ENCODE results near the gene BTNL8.

Gene BTNL8

DNA sequence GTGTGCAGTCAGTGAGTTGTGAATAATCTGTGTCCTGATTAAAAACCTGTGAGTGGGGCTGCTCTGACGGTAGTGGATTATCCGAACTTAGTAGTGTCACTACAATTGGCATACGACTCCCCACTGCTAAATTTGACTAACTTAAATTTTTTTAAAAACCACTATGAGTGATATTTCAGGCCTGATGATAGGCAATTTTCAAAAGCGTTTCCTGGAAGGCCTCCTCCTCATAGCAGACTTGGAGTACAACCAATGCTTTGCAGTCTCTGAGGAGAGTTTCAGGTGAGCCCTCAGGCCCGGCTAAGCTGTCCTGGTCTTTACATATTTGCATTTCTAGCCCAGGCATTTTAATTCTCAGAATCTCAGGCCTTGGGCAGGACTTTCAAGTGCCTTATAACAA is 10.8 kb downstream of the BTNL8 start:
- DNase-seq = no peak
- H3K27ac ChIP-seq (ENCODE audit: insufficient read depth, low read length, poor library complexity, severe bottlenecking) = no peak overlapping the region
- no peaks in the 10 kb centered on the region for H3K36me3 ChIP-seq (ENCODE audit: control insufficient read depth, insufficient read depth, low read length)
- H3K9me3 ChIP-seq (ENCODE audit: control insufficient read depth, low read length) = no peaks in the 10 kb centered on the region
- no peak overlapping the region for H3K4me3 ChIP-seq (ENCODE audit: insufficient read depth, low read depth, low read length, poor library complexity, severe bottlenecking)
- H3K4me1 ChIP-seq (ENCODE audit: control insufficient read depth, insufficient read depth, low read length, poor library complexity, severe bottlenecking) = no peaks in the 10 kb centered on the region
- H3K27me3 ChIP-seq (replicated peaks; ENCODE audit: control insufficient read depth, insufficient read depth, low read length, poor library complexity, severe bottlenecking) = no peaks in the 10 kb centered on the region

DNA sequence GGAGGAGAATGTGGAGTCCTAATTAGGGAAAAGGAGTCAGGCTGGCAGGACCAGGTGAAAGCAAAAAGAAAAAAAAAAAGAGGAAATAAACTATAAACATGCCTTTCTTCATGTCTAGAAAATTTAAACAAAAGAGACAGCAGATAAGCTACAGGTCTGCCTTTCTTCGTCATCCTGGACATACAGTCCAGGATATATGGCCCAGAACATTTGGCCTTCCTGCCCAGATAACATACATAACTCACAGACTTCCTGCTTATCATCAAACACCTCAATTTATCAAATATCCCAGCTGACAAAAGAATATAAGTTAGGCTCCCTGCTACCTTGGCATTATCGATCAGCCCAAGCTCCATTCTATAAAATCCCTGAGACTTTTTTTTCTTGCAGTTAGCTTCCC is 11.2 kb downstream of the BTNL8 start:
- H3K4me1 ChIP-seq (ENCODE audit: control insufficient read depth, insufficient read depth, low read length, poor library complexity, severe bottlenecking) = no peaks in the 10 kb centered on the region
- H3K4me3 ChIP-seq (ENCODE audit: insufficient read depth, low read depth, low read length, poor library complexity, severe bottlenecking) = no peak overlapping the region
- H3K27ac ChIP-seq (ENCODE audit: insufficient read depth, low read length, poor library complexity, severe bottlenecking) = no peak overlapping the region
- H3K9me3 ChIP-seq (ENCODE audit: control insufficient read depth, low read length) = no peaks in the 10 kb centered on the region
- DNase-seq = no peak
- no peaks in the 10 kb centered on the region for H3K27me3 ChIP-seq (replicated peaks; ENCODE audit: control insufficient read depth, insufficient read depth, low read length, poor library complexity, severe bottlenecking)
- no peaks in the 10 kb centered on the region for H3K36me3 ChIP-seq (ENCODE audit: control insufficient read depth, insufficient read depth, low read length)

DNA sequence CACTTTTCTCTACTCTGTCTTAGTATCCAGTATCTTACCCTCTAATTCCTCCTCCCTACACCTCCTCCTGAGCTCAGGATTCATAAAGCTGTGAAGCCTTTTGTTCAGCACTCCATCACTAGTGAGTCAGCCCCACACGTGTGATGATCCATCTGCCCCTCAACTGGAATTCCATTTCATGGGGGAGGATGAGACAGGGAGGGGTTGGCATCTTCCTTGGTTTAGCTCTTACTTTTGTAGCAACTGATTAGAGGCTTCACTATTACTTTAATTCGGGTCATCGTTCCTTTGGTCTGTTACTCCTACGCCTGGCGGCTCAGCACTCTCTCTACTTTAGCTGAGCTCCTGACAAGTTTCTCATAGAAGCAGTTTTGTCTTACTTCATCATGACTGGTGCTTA is 11.8 kb downstream of the BTNL8 start:
- DNase-seq = no peak
- Histone ChIP-seq H3K9me3 (ENCODE audit: control insufficient read depth, low read length) (no peaks in the 10 kb centered on the region), H3K36me3 (ENCODE audit: control insufficient read depth, insufficient read depth, low read length) (no peaks in the 10 kb centered on the region), H3K27ac (ENCODE audit: insufficient read depth, low read length, poor library complexity, severe bottlenecking) (no peak overlapping the region), H3K4me3 (ENCODE audit: insufficient read depth, low read depth, low read length, poor library complexity, severe bottlenecking) (no peak overlapping the region), H3K4me1 (ENCODE audit: control insufficient read depth, insufficient read depth, low read length, poor library complexity, severe bottlenecking) (no peaks in the 10 kb centered on the region), H3K27me3 (replicated peaks; ENCODE audit: control insufficient read depth, insufficient read depth, low read length, poor library complexity, severe bottlenecking) (no peaks in the 10 kb centered on the region)

DNA sequence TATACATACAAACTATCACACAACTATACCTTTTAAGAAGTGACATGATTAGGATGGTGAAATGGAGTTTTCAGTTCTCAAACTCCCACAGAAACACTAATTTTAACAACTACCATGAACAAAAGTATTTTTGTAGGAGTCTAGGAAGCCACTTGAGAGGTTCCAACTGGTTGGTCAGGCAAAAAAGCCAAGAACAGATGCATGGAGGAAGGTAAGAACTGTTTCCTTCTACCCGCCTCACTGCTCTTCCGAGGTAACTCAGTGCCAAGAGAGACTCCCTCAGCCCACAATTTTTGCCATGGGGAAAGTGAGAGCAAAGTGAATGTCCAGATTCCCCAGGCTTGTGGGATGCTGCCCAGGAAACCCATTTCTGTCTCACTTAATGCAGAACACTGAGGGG is 15.7 kb downstream of the BTNL8 start:
- no peaks in the 10 kb centered on the region for H3K27me3 ChIP-seq (replicated peaks; ENCODE audit: control insufficient read depth, insufficient read depth, low read length, poor library complexity, severe bottlenecking)
- H3K36me3 ChIP-seq (ENCODE audit: control insufficient read depth, insufficient read depth, low read length) = no peaks in the 10 kb centered on the region
- no peak for DNase-seq
- no peaks in the 10 kb centered on the region for H3K4me1 ChIP-seq (ENCODE audit: control insufficient read depth, insufficient read depth, low read length, poor library complexity, severe bottlenecking)
- no peak overlapping the region for H3K4me3 ChIP-seq (ENCODE audit: insufficient read depth, low read depth, low read length, poor library complexity, severe bottlenecking)
- no peaks in the 10 kb centered on the region for H3K9me3 ChIP-seq (ENCODE audit: control insufficient read depth, low read length)
- no peak overlapping the region for H3K27ac ChIP-seq (ENCODE audit: insufficient read depth, low read length, poor library complexity, severe bottlenecking)

DNA sequence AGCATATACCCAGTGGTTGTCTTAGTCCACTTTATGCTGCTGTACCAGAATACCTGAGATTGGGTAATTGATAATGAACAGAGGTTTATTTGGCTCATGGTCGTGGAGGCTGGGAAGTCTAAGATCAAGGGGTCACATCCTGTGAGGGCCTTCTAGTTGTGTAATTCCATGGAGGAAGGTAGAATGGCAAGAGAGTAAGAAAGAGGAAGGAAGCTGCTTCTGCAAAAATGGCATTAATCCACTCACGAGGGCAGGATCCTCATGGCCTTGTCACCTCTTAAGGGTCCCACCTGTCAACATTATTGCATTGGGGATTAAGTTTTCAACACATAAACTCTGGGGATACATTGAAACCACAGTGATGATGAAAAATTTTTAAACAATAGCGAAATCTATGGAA is 17.0 kb downstream of the BTNL8 start:
- Histone ChIP-seq H3K27me3 (replicated peaks; ENCODE audit: control insufficient read depth, insufficient read depth, low read length, poor library complexity, severe bottlenecking) (no peaks in the 10 kb centered on the region), H3K36me3 (ENCODE audit: control insufficient read depth, insufficient read depth, low read length) (no peaks in the 10 kb centered on the region), H3K4me1 (ENCODE audit: control insufficient read depth, insufficient read depth, low read length, poor library complexity, severe bottlenecking) (no peaks in the 10 kb centered on the region), H3K4me3 (ENCODE audit: insufficient read depth, low read depth, low read length, poor library complexity, severe bottlenecking) (no peak overlapping the region), H3K27ac (ENCODE audit: insufficient read depth, low read length, poor library complexity, severe bottlenecking) (no peak overlapping the region), H3K9me3 (ENCODE audit: control insufficient read depth, low read length) (no peaks in the 10 kb centered on the region)
- no peak for DNase-seq

DNA sequence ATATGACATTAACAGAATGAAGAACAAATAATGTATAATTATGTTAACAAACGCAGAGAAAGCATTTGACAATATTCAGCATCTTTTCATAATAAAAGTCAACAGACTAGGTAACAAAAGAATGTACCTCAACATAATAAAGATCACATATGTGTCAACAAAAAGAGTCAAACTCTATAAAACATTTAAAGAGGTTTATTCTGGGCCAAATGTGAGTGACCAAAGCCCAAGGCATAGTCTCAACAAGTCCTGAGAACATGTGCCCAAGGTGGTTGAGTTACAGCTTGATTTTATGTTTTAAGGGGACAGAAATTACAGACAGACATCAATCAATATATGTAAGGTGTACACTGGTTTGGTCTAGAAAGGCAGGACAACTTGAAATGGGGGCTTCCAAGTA is 19.4 kb downstream of the BTNL8 start:
- no peak overlapping the region for H3K4me3 ChIP-seq (ENCODE audit: insufficient read depth, low read depth, low read length, poor library complexity, severe bottlenecking)
- H3K36me3 ChIP-seq (ENCODE audit: control insufficient read depth, insufficient read depth, low read length) = no peaks in the 10 kb centered on the region
- no peak for DNase-seq
- no peaks in the 10 kb centered on the region for H3K27me3 ChIP-seq (replicated peaks; ENCODE audit: control insufficient read depth, insufficient read depth, low read length, poor library complexity, severe bottlenecking)
- no peaks in the 10 kb centered on the region for H3K9me3 ChIP-seq (ENCODE audit: control insufficient read depth, low read length)
- no peaks in the 10 kb centered on the region for H3K4me1 ChIP-seq (ENCODE audit: control insufficient read depth, insufficient read depth, low read length, poor library complexity, severe bottlenecking)
- H3K27ac ChIP-seq (ENCODE audit: insufficient read depth, low read length, poor library complexity, severe bottlenecking) = no peak overlapping the region

DNA sequence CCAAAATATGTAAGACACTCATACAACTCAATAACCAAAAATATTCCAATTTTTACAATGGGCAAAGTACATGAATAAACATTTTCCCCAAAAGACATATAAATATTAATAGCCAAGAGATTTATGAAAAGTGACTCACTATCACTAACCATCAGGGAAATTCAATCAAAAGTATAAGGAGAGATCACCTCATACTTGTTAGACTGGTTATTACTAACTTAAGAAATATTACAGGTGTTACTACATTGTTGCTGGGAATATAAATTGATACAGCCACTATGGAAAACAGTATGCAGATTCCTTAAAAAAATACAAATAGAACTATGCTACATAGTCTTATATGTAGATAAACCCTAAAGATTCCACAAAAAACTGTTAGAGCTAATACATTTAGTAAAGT is 21.8 kb downstream of the BTNL8 start:
- Histone ChIP-seq H3K27me3 (replicated peaks; ENCODE audit: control insufficient read depth, insufficient read depth, low read length, poor library complexity, severe bottlenecking) (no peaks in the 10 kb centered on the region), H3K36me3 (ENCODE audit: control insufficient read depth, insufficient read depth, low read length) (no peaks in the 10 kb centered on the region), H3K4me3 (ENCODE audit: insufficient read depth, low read depth, low read length, poor library complexity, severe bottlenecking) (no peak overlapping the region), H3K9me3 (ENCODE audit: control insufficient read depth, low read length) (no peaks in the 10 kb centered on the region), H3K4me1 (ENCODE audit: control insufficient read depth, insufficient read depth, low read length, poor library complexity, severe bottlenecking) (no peaks in the 10 kb centered on the region), H3K27ac (ENCODE audit: insufficient read depth, low read length, poor library complexity, severe bottlenecking) (no peak overlapping the region)
- no peak for DNase-seq

DNA sequence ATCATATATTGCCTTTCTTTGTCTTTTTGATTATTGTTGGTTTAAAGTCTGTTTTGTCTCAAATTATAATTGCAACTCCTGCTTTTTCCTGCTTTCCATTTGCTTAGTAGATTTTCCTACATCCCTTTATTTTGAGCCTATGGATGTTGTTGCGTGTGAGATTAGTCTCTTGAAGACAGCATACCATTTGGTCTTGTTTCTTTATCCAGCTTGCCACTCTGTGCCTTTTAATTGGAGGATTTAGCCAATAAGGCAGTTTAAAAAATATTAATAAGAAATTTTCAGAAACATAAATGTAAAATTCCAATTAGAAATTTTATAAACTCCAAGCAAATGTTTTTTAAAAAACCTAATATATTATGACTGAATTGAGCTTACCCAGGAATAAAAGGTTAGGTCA is 24.0 kb downstream of the BTNL8 start:
- no peaks in the 10 kb centered on the region for H3K27me3 ChIP-seq (replicated peaks; ENCODE audit: control insufficient read depth, insufficient read depth, low read length, poor library complexity, severe bottlenecking)
- DNase-seq = no peak

DNA sequence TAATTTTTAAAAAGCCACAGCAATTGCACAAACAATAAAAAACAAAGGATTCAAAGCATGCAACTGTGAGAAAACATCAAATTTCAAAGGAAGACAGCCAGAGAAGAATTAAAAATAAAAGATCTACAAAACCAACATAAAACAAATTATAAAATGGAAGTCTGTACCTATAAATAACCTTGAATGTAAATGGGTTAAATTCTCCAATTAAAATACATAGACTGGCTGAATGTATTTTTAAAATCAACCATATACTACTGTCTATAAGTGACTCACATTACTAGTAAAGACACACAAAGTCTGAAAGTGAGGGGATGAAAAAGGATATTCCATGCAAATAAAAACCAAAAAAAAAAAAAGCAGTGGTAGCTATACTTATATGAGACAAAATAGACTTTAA is 33.7 kb downstream of the BTNL8 start:
- Histone ChIP-seq H3K27ac (ENCODE audit: insufficient read depth, low read length, poor library complexity, severe bottlenecking) (no peak overlapping the region), H3K36me3 (ENCODE audit: control insufficient read depth, insufficient read depth, low read length) (no peaks in the 10 kb centered on the region), H3K4me1 (ENCODE audit: control insufficient read depth, insufficient read depth, low read length, poor library complexity, severe bottlenecking) (no peaks in the 10 kb centered on the region), H3K27me3 (replicated peaks; ENCODE audit: control insufficient read depth, insufficient read depth, low read length, poor library complexity, severe bottlenecking) (no peaks in the 10 kb centered on the region), H3K9me3 (ENCODE audit: control insufficient read depth, low read length) (no peaks in the 10 kb centered on the region), H3K4me3 (ENCODE audit: insufficient read depth, low read depth, low read length, poor library complexity, severe bottlenecking) (no peak overlapping the region)
- DNase-seq = no peak

More for the DNA sequence above, 24.0 kb downstream of the BTNL8 start:
- H3K9me3 ChIP-seq (ENCODE audit: control insufficient read depth, low read length) = peaks cover 4% of the 10 kb centered on the region
- H3K4me1 ChIP-seq (ENCODE audit: control insufficient read depth, insufficient read depth, low read length, poor library complexity, severe bottlenecking) = no peaks in the 10 kb centered on the region
- no peaks in the 10 kb centered on the region for H3K36me3 ChIP-seq (ENCODE audit: control insufficient read depth, insufficient read depth, low read length)
- H3K4me3 ChIP-seq (ENCODE audit: insufficient read depth, low read depth, low read length, poor library complexity, severe bottlenecking) = no peak overlapping the region
- H3K27ac ChIP-seq (ENCODE audit: insufficient read depth, low read length, poor library complexity, severe bottlenecking) = no peak overlapping the region

DNA sequence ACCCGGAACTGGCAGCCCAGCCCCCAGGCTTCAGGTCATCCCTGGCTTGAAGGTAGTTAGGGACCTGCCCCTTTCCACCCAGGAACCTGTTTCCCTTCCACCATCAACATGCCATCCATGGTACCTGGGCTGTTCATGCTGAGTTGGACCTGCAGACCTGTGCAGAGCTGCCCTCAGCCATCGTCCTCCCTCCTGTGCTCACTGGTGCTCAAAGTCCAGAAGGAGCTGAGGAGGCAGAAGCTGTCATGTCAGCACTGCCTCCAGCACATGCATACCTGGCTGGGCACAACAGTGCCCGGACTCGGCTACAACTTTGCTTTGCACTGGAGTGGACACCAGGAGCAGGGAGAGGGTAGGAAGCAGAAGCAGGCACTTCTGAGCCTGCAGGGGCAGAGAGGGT is 36.2 kb downstream of the BTNL8 start:
- no peak for DNase-seq
- no peaks in the 10 kb centered on the region for H3K36me3 ChIP-seq (ENCODE audit: control insufficient read depth, insufficient read depth, low read length)
- no peaks in the 10 kb centered on the region for H3K27me3 ChIP-seq (replicated peaks; ENCODE audit: control insufficient read depth, insufficient read depth, low read length, poor library complexity, severe bottlenecking)
- no peaks in the 10 kb centered on the region for H3K4me1 ChIP-seq (ENCODE audit: control insufficient read depth, insufficient read depth, low read length, poor library complexity, severe bottlenecking)
- no peak overlapping the region for H3K4me3 ChIP-seq (ENCODE audit: insufficient read depth, low read depth, low read length, poor library complexity, severe bottlenecking)
- no peak overlapping the region for H3K27ac ChIP-seq (ENCODE audit: insufficient read depth, low read length, poor library complexity, severe bottlenecking)
- H3K9me3 ChIP-seq (ENCODE audit: control insufficient read depth, low read length) = no peaks in the 10 kb centered on the region

DNA sequence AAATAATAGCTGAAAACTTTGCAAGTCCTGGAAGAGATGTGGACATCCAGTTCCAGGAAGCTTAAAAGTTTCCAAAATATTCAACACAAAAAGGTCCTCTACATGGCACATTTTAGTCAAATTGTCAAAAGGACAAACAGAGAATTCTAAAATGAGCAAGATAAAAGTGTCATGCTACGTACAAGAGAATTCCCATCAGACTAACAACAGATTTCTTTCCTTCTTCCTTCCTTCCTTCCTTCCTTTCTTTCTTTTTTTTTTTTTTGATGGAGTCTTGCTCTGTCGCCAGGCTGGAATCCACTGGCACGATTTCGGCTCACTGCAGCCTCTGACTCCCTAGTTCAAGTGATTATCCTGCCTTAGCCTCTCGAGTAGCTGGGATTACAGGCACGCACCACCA is 39.3 kb downstream of the BTNL8 start:
- Histone ChIP-seq H3K27me3 (replicated peaks; ENCODE audit: control insufficient read depth, insufficient read depth, low read length, poor library complexity, severe bottlenecking) (no peaks in the 10 kb centered on the region), H3K27ac (ENCODE audit: insufficient read depth, low read length, poor library complexity, severe bottlenecking) (no peak overlapping the region), H3K9me3 (ENCODE audit: control insufficient read depth, low read length) (no peaks in the 10 kb centered on the region), H3K4me3 (ENCODE audit: insufficient read depth, low read depth, low read length, poor library complexity, severe bottlenecking) (no peak overlapping the region), H3K4me1 (ENCODE audit: control insufficient read depth, insufficient read depth, low read length, poor library complexity, severe bottlenecking) (no peaks in the 10 kb centered on the region), H3K36me3 (ENCODE audit: control insufficient read depth, insufficient read depth, low read length) (no peaks in the 10 kb centered on the region)
- no peak for DNase-seq
